Activated CD4-positive, alpha-beta T cell treated with anti-CD3 and anti-CD28 coated beads, Interleukin-2, amount 50 U/mL, for 1 hour (primary cell): Measurements from ENCODE around the gene LIPI.
"Not testable (repeated sequence)": the region's sequence is repeated elsewhere in the genome, so short reads cannot be mapped to it uniquely, and the experiment has no call there.

Experiments used
- DNase-seq: peaks from one replicate; pipeline ENCODE4 v3.0.0-alpha.2; 2020

Gene LIPI

DNA sequence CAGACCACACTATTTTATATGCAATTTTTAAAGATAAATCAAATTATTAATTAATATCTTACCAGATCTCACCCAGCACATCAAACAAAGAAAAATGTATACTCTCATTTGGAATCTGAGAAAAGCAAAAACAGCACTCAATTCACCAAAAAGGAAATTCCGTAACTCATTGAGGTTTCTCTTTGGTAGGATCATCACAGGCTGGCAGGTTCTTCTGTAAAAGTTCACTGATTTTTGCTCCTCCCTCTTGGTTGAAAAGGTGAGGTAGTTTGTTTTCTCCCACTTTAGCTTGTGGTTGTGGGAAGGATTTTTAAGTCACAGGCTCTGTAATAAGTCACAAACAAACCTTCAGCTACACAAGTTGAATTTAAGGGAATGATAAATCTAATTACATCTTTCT is at the start of gene LIPI:
Gene LIPI, minus strand, starts transcription at position 218 of the 400 bp plus-strand sequence. Its CDS starts 110 bp downstream, at position 108.
- no peak for DNase-seq

DNA sequence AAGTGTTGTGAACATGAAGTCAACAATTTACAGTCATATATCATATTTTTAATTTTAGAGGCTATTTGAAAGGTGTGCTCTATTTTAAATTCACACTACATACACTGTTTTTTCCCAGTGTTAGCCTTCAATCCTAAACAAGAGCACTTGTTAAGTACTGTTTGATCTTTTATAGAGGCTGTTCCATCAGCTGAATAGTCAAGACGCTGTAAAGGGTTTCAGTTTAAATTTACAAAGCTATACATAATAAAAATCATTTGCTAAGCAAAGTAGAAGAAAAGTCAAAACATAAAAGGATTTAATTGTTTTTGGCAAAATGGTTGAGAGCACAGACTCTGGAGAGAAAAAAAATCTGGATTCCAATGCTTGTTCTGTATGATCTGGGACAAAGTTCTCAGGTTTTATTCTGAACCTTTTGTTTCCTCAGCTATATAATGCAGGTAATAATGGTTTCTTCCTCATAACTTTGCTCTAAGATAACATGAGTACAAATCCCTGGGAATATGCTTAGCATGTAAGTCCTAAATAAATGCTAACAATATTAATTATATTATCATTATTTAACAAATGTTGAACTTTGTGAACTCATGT is 49.5 kb upstream of the LIPI start:
- DNase-seq: no peak

DNA sequence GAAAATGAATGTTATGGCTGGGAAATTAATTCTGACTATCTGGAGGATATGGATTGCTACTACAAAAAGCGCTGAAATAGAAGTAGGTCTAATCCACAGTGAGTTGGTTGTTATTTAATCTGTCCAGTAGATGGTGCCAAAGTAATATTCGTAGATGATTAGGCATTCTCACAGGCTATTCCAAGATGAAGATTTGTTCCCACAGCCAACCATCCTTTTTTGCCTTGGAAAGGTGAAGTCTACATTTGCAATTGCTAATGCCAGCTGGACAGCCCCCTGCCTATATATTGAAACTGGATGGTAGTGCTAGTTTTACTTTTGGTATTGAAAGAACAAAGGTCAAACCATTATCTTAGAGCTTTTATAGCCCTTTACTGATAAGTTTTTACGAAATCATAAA is 49.0 kb upstream of the LIPI start:
- DNase-seq: no peak

DNA sequence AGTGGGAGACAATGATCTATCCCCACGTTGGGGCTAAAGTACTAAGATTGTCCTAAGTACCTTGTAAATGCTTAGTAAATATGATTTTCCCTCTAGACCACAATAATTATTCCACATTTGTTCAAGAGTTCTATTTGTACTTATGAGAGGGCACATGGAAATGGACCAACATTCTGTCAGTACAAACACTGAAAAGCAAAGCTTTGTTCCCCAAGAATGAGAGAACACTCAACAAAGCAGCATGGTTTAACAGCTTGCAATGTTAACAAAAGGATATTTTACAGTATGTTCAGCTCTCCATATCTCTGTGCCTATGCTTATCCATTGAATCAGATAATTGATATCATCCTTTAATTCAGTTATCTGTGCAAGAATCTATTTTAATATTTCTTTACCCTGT is 40.6 kb upstream of the LIPI start:
- no peak for DNase-seq

GRCh38 chr21:14245711-14246110 is 35.0 kb upstream of the LIPI start:
- DNase-seq: no peak

- DNase-seq: no peak
Observed at GRCh38 chr21:14244911-14245310, 34.2 kb upstream of the LIPI start.

DNA sequence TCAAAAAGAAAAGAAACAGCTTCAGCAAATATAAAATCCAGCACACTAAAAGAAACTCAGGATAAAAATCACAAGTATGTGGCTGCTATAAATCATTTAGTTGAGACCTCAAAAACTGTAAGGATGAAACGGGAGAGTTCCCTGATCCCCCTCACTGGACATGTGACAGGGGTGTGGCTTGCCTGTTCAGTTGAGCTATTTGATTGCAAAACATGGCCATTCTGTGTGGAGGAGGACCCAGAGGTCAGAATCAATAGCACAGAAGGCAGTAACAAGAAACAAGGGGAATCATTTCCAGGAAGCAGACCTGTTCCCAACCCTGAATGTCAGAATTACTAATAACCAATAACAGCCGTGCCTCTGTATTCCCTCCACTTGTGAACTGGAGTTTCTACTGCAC is 33.1 kb upstream of the LIPI start:
- DNase-seq: no peak

DNA sequence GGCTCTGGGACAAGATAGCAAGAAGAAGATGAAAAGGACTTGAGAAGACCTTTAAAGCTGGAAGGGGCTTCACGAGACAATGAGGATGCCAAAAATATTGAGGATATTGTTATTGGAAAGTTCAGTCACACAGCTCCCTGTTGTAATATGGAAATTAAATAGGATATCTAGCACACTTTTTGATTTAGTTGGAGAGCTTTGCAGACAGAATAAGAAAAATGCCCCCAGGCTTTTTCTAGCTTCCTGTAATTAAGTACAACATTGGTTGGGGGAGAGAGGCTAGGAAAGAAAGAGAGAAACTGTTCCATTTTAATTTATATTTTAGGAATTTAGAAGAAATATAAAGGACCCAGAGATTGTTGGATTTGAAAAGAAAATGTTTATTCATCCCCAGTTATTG is 32.7 kb upstream of the LIPI start:
- DNase-seq: no peak

DNA sequence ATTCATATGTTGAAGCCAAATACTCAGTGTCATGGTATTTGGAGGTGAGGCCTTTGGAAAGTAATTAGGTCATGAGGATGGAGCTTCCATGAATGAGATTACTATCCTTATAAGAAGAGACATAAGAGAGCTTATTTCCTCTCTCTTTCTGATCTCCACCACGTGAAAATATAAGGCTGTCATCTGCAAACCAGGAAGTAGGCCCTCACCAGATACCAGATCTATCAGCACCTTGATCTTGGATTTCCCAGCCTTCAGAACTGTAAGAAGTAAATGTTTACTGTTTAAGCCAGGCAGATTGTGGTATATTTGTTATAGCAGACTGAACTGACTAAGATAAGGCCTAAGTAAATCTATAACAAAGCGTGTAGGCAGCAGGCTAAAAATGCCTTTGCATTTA is 30.5 kb upstream of the LIPI start:
- DNase-seq: no peak

DNA sequence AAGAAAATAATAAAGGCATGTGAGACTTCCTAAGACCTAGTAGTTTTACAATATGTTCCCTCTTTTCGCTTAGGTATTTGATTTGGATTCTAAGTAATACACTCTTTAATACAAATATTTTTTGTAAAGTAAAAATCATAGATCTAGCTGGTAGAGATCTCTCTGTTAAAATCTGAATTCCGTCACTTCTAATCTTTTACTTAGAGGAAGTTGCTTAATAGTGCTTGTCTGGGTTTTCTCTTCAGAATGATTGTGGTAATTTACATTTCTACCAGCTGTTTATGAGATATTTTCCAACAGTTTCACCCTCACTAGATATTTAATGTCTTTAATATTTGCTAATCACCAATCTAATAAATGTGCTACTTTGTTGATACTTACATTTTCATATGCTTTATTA is 28.5 kb upstream of the LIPI start:
- no peak for DNase-seq

DNA sequence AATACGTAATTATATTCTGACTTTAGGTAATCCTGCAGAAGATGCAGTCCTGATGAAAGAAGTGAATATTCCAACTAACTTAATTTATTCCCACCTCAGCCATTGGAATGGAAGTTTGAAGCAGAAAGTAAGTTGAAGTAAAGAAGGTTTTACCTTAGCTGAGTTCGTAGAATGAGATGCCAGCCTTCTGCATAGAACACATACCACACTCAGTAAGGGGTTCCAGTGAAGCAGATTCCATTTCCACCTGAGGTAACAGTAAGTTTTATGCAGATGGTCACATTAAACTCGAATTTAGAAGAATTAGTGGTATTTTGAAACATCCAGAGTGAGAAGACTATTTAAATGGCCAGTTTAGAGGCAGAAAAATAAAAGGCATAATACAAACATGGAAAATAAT is 25.4 kb upstream of the LIPI start:
- no peak for DNase-seq

DNA sequence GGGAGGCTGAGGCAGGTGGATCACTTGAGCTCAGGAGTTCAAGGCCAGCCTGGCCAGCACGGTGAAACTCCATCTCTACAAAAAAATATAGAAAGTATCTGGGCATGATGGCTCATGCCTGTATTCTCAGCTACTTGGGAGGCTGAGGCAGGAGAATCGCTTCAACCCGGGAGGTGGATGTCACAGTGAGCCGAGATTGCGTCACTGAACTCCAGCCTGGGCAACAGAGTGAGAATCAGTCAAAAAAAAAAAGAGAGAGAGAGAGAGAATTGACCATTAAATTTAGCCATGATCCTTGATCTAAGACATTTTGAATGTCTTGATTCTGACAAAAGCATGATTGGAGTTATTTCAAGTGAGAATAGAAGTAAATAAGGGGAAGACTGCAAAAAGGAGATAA is 24.3 kb upstream of the LIPI start:
- no peak for DNase-seq

GRCh38 chr21:14229399-14229798 is 18.6 kb upstream of the LIPI start:
- DNase-seq: no peak

DNA sequence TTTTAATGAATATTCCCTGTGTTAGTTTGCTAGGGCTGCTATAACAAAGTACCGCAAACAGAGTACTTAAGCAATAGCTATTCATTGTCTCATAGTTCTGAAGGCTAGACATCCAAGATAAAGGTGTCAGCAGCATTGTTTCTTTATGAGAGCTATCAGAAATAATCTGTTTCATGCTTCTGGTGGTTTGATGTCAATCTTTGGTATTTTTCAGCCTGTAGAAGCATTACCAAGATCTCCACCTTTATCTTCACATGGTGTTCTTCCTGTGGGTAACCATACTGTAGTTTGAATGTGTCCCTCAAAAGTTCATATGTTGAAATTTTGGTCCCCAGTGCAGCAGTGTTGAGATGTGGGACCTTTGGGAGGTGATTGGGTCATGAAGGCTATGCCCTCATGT is 12.6 kb upstream of the LIPI start:
- DNase-seq: no peak

- peak; percentile 75 for DNase-seq
Observed at GRCh38 chr21:14215971-14216641, 5.4 kb upstream of the LIPI start, which contains the start of gene RBM11. TSS of gene RBM11 (plus strand) at chr21:14216157. CDS start at chr21:14216187, 30 bp downstream.

DNA sequence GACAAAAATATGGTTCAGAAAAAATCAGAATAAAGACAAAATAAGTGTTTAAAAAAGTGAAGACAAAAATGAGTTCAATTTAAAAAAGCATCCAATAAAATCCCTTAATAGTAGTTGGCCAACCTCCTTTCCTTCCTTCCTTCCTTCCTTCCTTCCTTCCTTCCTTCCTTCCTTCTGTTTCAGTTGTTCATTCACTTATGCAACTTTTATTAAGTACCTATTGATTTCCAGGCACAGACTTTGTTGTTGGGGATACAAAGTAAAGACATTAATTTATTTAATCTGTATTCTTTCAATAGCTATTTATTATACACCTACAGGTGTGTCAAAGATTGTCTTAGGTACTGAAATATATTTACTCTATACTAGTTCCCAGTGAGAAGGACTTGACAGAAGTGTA is 2.4 kb upstream of the LIPI start:
- no peak for DNase-seq

- no peak for DNase-seq
Observed at GRCh38 chr21:14206222-14206621, 4.5 kb downstream of the LIPI start.

DNA sequence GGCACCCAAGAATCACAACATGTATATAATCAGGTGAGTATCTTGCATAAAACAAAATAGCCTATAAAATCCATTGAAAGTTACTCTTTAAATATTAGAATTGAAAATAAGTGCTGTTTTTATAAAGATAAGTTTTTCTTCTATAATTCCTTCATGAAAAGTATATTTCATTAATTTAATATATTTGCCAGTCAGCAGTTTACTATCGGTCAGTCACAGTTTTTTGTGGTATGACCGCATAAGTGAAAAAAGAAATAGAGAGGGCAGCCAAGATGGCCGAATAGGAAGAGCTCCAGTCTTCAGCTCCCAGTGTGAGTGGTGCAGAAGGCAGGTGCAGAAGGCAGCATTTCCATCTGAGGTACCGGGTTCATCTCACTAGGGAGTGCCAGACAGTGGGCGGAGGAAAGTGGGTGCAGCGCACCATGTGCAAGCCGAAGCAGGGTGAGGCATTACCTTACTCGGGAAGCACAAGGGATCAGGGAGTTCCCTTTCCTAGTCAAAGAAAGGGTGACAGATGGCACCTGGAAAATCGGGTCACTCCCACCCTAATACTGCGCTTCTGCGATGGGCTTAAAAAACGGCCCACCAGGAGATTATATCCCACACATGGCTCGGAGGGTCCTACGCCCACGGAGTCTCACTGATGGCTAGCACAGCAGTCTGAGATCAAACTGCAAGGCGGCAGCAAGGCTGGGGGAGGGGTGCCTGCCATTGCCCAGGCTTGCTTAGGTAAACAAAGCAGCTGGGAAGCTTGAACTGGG is 44.1 kb downstream of the LIPI start:
- DNase-seq: not testable (repeated sequence)

DNA sequence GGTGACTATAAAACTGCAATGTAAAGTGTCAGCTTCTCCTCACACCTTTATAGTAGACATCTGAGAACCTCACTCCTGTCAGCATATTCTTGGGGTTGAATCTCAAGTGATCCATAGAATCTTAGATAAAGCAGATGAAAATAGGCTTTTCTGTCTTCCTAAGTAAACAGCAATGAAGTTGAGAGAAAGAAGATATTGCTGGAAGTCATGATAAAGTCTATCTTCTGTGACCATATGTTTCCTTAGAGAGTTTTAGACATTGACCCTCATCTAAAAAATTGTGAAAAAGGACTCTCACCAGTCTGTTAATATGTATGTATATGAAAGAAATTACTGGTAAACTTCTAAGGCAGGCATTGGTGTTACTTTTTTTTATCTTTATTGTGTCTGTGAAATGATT is 66.8 kb downstream of the LIPI start:
- DNase-seq: no peak

DNA sequence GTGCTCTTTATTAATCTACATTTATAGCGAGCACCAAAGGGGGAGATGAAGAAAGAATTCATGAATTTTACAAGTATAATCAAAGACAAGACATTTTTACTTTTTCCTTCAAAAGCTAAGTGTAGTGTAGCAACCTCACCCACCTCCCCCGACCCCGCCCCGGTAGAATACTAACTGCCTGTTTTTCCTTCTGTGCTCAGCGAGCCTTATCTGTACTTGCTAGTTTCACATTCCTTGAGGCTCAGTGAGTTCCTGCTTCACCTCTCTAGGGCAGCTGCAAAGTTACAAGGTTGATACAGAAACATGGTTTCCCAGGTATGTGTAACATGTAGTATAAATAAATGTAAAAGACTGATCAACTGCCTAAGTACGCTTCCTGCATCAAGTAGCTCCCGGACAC is 86.5 kb downstream of the LIPI start:
- DNase-seq: no peak

DNA sequence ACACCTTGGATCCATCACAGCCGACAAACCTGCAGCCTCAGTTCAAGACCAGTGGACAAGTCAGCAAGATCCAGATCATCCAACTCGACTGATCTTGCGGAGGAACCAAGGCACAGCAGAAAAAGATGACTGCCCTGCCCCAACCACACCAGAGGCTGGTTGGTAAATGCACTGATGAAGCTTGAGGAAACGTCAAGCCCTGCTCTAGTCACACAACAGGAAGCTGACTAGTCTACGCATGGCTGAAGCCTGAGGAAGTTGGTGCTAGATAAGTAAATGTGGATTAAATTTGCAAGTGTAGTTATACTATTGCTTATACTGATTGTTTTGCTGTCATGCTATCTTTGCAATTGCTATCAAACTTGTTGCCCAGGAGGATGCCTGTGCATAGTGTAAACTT is 89.0 kb downstream of the LIPI start:
- DNase-seq: no peak

GRCh38 chr21:14120091-14120734 is 90.5 kb downstream of the LIPI start:
- no peak for DNase-seq

DNA sequence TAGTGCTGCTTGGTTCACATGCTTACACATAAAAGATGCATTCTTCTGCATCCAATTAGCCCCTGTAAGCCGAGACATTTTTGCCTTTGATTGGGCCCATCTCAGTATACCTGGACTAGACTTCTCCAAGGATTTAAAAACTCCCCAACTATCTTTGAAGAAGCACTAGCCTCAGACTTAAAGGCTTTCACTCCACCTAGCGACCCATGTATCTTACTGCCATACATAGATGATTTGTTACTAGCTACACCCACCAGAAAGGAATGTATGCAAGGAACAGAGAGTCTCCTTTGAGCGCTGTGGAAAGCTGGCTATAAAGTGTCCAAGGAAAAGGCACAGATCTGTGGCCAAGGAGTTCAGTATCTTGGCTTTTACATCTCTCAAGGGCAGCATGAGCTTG is 91.7 kb downstream of the LIPI start:
- DNase-seq: no peak

GRCh38 chr21:14116080-14116481 is 94.7 kb downstream of the LIPI start:
- no peak for DNase-seq
